Keratinocyte (primary cell): ENCODE measurements around the gene KREMEN1. TPM values are rescaled to one million over a fixed set of nuclear protein-coding genes. Genes with fewer than 3 reads are reported as not detected.

Source experiments
- DNase-seq: peaks from one replicate; pipeline ENCODE4 v3.0.0-alpha.2; 2011; ENCODE audit warnings: low read depth, missing footprints, low spot score
- FAIRE-seq: peaks from 2 replicates; lab custom pipeline; 2011; peaks lifted over from hg19 to GRCh38; lab: Jason Lieb, UNC
- H2AFZ ChIP-seq: 2 replicates; pipeline ENCODE4 v1.6.0; 2012; ENCODE audit warnings: low read length, control low read depth, inconsistent platforms; ENCODE audit not compliant: control insufficient read depth
- H3K27ac ChIP-seq: 2 replicates; pipeline ENCODE4 v1.5.1; 2011; ENCODE audit warnings: low read length; ENCODE audit not compliant: control insufficient read depth, insufficient read depth
- H3K27me3 ChIP-seq: 3 replicates; pipeline ENCODE4 v1.6.0; 2011; ENCODE audit warnings: low read length; ENCODE audit not compliant: control insufficient read depth, insufficient read depth; ENCODE audit errors: extremely low read depth
- H3K36me3 ChIP-seq, 2 experiments: 2 replicates in 1 of 2; 3 replicates in 1 of 2; pipeline ENCODE4 v1.5.1; 2011; ENCODE audit warnings: low read length in 2 of 2, mild to moderate bottlenecking in 1 of 2; ENCODE audit not compliant: control insufficient read depth in 2 of 2, insufficient read depth in 2 of 2; ENCODE audit errors: extremely low read depth in 1 of 2
- H3K4me1 ChIP-seq: 3 replicates; pipeline ENCODE4 v1.5.1; 2011; ENCODE audit warnings: low read length; ENCODE audit not compliant: control insufficient read depth, insufficient read depth; ENCODE audit errors: extremely low read depth
- H3K4me2 ChIP-seq: 3 replicates; pipeline ENCODE4 v1.6.0; 2011; ENCODE audit warnings: low read depth, low read length; ENCODE audit not compliant: control insufficient read depth, insufficient read depth; ENCODE audit errors: extremely low read depth
- H3K4me3 ChIP-seq, 3 experiments: fragments of 200-600 bp in 1 of 3; sonication (generic) in 1 of 3; 2 replicates in 2 of 3; 3 replicates in 1 of 3; pipeline ENCODE4 v1.5.1; 2011 to 2016; ENCODE audit warnings: low read length in 3 of 3, mild to moderate bottlenecking in 3 of 3, control low read depth in 2 of 3, inconsistent platforms in 1 of 3, low read depth in 1 of 3, mixed read lengths in 1 of 3, mixed run types in 1 of 3, moderate library complexity in 1 of 3; ENCODE audit not compliant: control insufficient read depth in 2 of 3, insufficient read depth in 2 of 3; ENCODE audit errors: extremely low read depth in 1 of 3
- H3K79me2 ChIP-seq: 2 replicates; pipeline ENCODE4 v1.6.0; 2012; ENCODE audit warnings: low read length; ENCODE audit not compliant: control insufficient read depth, insufficient read depth
- H3K9ac ChIP-seq: 3 replicates; pipeline ENCODE4 v1.6.0; 2011; ENCODE audit warnings: low read length; ENCODE audit not compliant: control insufficient read depth, insufficient read depth; ENCODE audit errors: extremely low read depth
- H3K9me1 ChIP-seq: 3 replicates; pipeline ENCODE4 v1.6.0; 2011; ENCODE audit warnings: low read length; ENCODE audit not compliant: control insufficient read depth, insufficient read depth; ENCODE audit errors: extremely low read depth
- H3K9me3 ChIP-seq: 2 replicates; pipeline ENCODE4 v1.5.1; 2012; ENCODE audit warnings: low read depth, low read length; ENCODE audit not compliant: control insufficient read depth
- H4K20me1 ChIP-seq: 3 replicates; pipeline ENCODE4 v1.6.0; 2011; ENCODE audit warnings: low read length; ENCODE audit not compliant: control insufficient read depth, insufficient read depth; ENCODE audit errors: extremely low read depth
- EZH2 ChIP-seq: IDR thresholded peaks from one replicate; pipeline ENCODE4 v1.6.1; 2012; ENCODE audit warnings: inconsistent platforms, mild to moderate bottlenecking, low read length, moderate library complexity
- dilution Hi-C: fragments of 300-500 bp; cut with MboI; formaldehyde crosslinking; loops from one replicate; pipeline ENCODE4 v1.7.0; 2020; ENCODE audit warnings: low sequenced_read_pairs; ENCODE audit not compliant: extremely low pct_ligation_motif_present
- polyA plus RNA-seq, 5 experiments: library from polyadenylated mRNA; depleted of rRNA in 3 of 5; stranded (reverse) in 3 of 5; stranded (forward) in 1 of 5; unstranded in 1 of 5; fragments of >200 nt; gene quantifications; 1 replicate in 1 of 5; 2 replicates in 3 of 5; 3 replicates in 1 of 5; pipeline versions ENCODE4 v1.2.1 to v1.2.3, GENCODE V29; 2011 to 2012; ENCODE audit warnings: missing spikeins in 2 of 5, low read depth in 1 of 5, low replicate concordance in 1 of 5
- TF ChIP-seq, protein P1 (sequence below), 3 experiments: IDR thresholded peaks in 1 of 3; conservative IDR thresholded peaks in 1 of 3; optimal IDR thresholded peaks in 1 of 3; 2 replicates in 2 of 3; 3 replicates in 1 of 3; pipeline versions ENCODE3 to v1.5.1; 2011; ENCODE audit warnings: low read length in 3 of 3, mild to moderate bottlenecking in 3 of 3, moderate library complexity in 2 of 3, control low read depth in 1 of 3, inconsistent platforms in 1 of 3; ENCODE audit not compliant: insufficient read depth in 2 of 3; ENCODE audit errors: extremely low read depth in 1 of 3

Gene KREMEN1
- polyA plus RNA-seq, 1 donor (not counting 4 experiments of a cell fraction or from before 2014, with no cell fraction given), result 6.8 TPM

DNA sequence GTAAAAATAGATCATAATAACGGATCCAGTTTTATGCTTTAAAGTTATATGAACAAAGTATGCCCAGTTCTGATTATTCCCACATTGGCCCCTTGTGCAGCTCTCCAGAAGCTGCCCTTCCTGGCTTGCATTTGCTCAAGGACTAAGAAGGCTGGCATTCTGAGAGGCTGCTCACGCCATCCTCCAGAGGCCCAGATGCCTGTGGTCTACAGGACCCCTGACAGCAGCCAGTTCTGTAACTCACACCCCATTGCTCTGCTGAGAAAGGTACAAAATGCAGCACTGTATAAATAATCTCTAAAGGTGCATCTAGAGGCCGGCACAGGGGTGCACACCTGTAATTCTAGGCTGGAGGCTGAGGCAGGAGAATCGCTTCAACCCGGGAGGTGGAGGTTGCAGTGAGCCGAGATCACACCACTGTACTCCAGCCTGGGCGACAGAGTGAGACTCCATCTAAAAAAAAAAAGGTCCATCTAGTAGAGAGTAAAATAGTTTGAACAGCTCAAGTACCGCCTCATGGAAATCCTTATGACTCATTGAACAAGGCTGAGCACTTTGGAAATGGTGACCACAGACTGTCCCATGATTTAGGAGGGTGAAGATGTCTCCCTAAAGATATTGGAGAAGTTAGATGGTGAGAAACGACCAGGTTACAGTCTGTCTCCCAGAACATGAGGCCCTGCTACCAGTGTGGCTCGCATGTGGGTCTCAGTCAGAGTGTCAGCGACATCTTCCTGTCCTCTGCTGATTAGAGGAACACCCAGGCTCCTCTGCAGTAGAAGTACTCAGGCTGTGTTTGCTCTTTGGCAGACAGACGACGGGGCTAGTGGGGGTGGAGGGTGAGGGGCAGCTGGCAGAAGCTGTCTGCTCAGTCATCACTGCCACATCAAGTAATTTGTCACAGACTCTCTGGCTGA, 56.3 kb downstream of the KREMEN1 start:
- no peaks in the 10 kb centered on the region for H3K79me2 ChIP-seq
- H3K9me1 ChIP-seq, result no peaks in the 10 kb centered on the region
- dilution Hi-C loops, result no loop called here
- no peak overlapping the region for H2AFZ ChIP-seq
- no peak overlapping the region for H3K9ac ChIP-seq
- DNase-seq (no peak), FAIRE-seq (no peak)
- TF ChIP-seq, protein P1, sequence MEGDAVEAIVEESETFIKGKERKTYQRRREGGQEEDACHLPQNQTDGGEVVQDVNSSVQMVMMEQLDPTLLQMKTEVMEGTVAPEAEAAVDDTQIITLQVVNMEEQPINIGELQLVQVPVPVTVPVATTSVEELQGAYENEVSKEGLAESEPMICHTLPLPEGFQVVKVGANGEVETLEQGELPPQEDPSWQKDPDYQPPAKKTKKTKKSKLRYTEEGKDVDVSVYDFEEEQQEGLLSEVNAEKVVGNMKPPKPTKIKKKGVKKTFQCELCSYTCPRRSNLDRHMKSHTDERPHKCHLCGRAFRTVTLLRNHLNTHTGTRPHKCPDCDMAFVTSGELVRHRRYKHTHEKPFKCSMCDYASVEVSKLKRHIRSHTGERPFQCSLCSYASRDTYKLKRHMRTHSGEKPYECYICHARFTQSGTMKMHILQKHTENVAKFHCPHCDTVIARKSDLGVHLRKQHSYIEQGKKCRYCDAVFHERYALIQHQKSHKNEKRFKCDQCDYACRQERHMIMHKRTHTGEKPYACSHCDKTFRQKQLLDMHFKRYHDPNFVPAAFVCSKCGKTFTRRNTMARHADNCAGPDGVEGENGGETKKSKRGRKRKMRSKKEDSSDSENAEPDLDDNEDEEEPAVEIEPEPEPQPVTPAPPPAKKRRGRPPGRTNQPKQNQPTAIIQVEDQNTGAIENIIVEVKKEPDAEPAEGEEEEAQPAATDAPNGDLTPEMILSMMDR (optimal IDR thresholded peaks at IDR 0.05 in 1 of 3, IDR thresholded peaks at IDR 0.05 in 1 of 3, conservative IDR thresholded peaks at IDR 0.05 in 1 of 3; ENCODE audit: extremely low read depth in 1 of 3, insufficient read depth in 2 of 3, low read length in 3 of 3), result no peak
- TF ChIP-seq EZH2, result no peak
- no peaks in the 10 kb centered on the region for H3K4me1 ChIP-seq
- no peak overlapping the region for H3K4me2 ChIP-seq
- no peak overlapping the region for H3K27ac ChIP-seq
- no peaks in the 10 kb centered on the region for H3K27me3 ChIP-seq
- no peaks in the 10 kb centered on the region for H4K20me1 ChIP-seq
- no peaks in the 10 kb centered on the region for H3K9me3 ChIP-seq
- no peaks in the 10 kb centered on the region for H3K36me3 ChIP-seq
- H3K4me3 ChIP-seq, result no peak overlapping the region

DNA sequence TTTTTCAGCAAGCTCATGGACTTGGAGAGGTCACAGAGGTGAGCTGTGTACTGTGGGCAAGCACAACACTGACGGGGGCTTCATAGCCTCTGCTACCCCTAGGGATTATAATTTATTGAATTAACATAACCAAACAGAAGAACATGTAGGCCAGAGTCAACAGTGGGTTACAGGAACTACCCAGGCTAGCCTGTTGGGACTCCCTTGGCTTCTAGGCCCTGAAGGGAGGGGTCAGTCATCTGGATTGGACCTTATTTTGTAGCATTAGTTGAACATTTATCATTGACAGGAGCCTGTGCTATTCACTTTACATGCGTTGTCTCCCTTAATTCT, 56.9 kb downstream of the KREMEN1 start:
- no peaks in the 10 kb centered on the region for H4K20me1 ChIP-seq
- DNase-seq (no peak), FAIRE-seq (no peak)
- H3K4me3 ChIP-seq, result no peak overlapping the region
- no peaks in the 10 kb centered on the region for H3K36me3 ChIP-seq
- H3K4me2 ChIP-seq, result no peak overlapping the region
- H2AFZ ChIP-seq, result no peak overlapping the region
- no peaks in the 10 kb centered on the region for H3K9me3 ChIP-seq
- dilution Hi-C loops, result no loop called here
- no peaks in the 10 kb centered on the region for H3K27me3 ChIP-seq
- no peak overlapping the region for H3K9ac ChIP-seq
- H3K9me1 ChIP-seq, result no peaks in the 10 kb centered on the region
- no peaks in the 10 kb centered on the region for H3K4me1 ChIP-seq
- H3K79me2 ChIP-seq, result no peaks in the 10 kb centered on the region
- TF ChIP-seq EZH2, result no peak
- H3K27ac ChIP-seq, result no peak overlapping the region
